ENCODE results near the gene OR2AT4.
"Not testable (repeated sequence)": the region's sequence is repeated elsewhere in the genome, so short reads cannot be mapped to it uniquely, and the experiment has no call there.

Gene OR2AT4

DNA sequence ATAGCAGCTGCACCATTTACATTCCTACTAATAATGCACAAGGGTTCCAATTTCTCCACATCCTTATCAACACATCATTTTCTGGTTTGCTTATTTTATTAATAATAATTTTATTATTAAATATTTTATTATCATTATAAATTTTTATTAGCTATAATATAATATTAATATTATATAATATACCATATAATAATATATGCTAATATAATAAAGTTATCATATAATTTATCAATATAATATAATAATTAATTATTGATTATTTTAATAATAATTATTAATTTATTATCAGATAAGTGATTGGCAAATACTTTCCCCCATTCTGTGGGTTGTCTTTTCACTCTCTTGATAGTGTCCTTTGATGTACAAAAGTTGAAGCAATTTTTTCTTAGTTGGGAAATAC is 27.7 kb downstream of the OR2AT4 start:
- DNase-seq (ENCODE audit: low read depth, low spot score), result no peak

- no peak for DNase-seq (ENCODE audit: low read depth, low spot score)
Observed at GRCh38 chr11:75068559-75068958, 28.1 kb downstream of the OR2AT4 start.

GRCh38 chr11:75066061-75066460 is 30.6 kb downstream of the OR2AT4 start:
- no peak for DNase-seq (ENCODE audit: low read depth, low spot score)

GRCh38 chr11:75063741-75064314 is 32.8 kb downstream of the OR2AT4 start:
- no peak for DNase-seq (ENCODE audit: low read depth, low spot score)

DNA sequence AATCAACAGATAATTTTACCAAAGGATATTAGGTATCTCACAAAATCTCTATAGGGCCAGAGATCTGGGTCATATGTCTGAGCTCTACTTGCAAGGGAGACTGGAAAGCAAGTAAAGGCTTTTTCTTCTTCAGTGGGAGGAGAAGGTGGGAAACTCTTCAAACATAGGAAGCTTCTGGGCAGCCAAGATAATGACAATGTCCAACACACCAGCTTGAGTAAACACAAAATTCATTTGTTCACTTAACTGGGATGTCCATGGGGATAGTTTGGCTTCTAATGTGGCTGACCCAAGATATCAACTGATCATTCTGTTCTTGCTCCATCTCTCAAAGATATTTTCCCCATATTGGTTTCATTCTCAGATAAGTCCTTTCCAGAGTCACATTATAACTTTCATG is 37.4 kb downstream of the OR2AT4 start:
- DNase-seq (ENCODE audit: low read depth, low spot score), result no peak

DNA sequence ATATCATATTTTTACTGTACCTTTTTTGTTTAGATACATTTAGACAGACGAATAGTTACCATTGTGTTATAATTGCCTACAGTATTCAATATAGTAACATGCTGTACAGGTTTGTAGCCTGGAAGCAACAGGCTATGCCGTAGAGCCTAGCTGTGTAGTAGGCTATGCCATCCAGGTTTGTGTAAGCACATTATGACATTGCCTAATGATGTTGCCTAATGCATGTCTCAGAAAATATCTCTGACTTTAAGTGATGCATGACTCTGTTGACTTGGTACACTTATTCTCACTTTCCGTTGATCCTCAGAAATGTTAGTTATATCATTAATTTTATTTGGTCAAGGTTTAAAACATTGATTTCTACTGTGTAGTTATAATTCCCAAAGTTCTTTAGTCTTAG is 39.9 kb downstream of the OR2AT4 start:
- no peak for DNase-seq (ENCODE audit: low read depth, low spot score)

DNA sequence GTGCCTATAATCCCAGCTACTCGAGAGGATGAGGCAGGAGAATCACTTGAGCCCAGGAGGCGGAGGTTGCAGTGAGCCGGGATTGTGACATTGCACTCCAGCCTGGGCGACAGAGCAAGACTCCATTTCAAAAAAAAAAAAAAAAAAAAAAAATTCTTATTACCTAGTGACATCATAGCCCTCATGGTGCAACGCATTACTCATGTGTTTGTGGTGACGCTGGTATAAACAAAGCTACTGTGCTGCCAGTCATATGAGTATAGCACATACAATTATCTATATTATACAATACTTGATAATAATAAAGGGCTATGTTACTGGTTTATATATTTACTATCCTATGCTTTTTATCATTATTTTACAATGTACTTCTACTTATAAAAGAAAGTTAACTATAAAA is 41.2 kb downstream of the OR2AT4 start:
- no peak for DNase-seq (ENCODE audit: low read depth, low spot score)

DNA sequence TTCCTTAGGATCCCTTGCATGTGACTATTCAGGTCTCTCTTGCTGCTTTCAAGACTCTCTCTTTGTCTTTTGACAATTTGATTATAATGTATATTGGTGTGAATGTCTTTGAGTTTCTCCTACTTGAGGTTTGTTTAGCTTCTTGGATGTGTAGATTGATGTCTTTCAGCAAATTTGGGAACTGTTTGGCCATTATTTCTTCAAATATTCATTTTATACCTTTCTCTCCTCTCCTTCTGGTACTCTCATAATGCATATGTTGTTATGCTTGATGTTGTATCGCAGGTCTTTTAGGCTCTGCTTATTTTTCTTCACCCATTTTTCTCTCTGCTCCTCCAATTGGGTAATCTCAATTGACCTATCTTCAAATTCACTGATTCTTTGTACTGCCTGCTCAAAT is 44.2 kb downstream of the OR2AT4 start:
- no peak for DNase-seq (ENCODE audit: low read depth, low spot score)

- DNase-seq (ENCODE audit: low read depth, low spot score), result no peak
Observed at GRCh38 chr11:75051043-75051442, 45.6 kb downstream of the OR2AT4 start.

DNA sequence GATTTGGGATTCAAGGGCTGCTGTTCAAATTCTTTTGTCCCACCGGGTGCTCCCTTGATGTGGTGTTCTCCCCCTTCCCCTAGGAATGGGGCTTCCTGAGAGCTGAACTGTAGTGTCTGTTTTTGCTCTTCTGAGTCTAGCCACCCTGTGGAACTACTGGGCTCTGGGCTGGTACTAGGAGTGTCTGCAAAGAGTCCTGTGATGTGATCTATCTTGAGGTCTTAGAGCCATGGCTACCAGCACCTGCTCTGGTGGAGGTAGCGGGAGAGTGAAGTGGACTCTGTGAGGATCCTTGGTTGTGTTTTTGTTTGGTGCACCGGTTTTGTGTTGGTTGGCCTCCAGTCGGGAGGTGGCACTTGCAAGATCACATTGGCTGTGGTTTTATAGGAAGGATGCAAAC is 46.2 kb downstream of the OR2AT4 start:
- no peak for DNase-seq (ENCODE audit: low read depth, low spot score)

DNA sequence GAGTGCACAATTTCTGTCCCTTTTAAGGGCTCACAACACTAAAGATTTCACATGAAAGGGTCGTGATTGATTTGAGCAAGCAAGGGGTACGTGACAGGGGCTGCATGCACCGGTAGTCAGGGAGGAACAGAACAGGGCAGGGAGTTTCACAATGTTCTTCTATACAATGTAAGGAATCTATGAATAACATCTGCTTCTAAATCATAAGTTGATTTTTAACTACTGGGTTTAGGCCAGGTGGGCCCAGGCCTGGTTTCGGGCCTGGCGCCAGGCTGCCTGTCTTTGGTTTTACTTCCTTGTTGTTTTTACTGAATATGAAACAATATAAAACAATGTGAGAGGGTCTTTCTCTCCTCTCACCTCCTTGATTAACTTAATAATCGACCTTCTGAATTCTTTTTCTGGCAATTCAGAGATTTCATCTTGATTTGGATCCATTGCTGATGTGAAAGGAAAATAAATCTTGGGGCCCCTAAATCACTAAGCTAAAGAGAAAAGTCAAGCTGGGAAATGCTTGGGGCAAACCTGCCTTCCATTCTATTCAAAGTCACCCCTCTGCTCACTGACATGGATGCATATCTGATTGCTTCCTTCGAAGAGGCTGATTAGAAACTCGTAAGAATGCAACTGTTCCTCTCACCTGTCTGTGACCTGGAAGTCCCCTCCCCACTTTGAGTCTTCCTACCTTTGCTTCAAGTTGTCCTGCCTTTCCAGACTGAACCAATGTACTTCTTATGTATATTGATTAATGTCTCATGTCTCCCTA is 47.0 kb downstream of the OR2AT4 start:
- not testable (repeated sequence) for DNase-seq (ENCODE audit: low read depth, low spot score)

GRCh38 chr11:75047191-75047590 is 49.5 kb downstream of the OR2AT4 start:
- DNase-seq (ENCODE audit: low read depth, low spot score), result no peak

- DNase-seq (ENCODE audit: low read depth, low spot score), result not testable (repeated sequence)
Observed at GRCh38 chr11:75046668-75047067, 50.0 kb downstream of the OR2AT4 start.

- peak; percentile 51 for DNase-seq (ENCODE audit: low read depth, low spot score)
Observed at GRCh38 chr11:75044381-75045170, 52.1 kb downstream of the OR2AT4 start.

GRCh38 chr11:75041821-75042220 is 54.9 kb downstream of the OR2AT4 start:
- not testable (repeated sequence) for DNase-seq (ENCODE audit: low read depth, low spot score)

DNA sequence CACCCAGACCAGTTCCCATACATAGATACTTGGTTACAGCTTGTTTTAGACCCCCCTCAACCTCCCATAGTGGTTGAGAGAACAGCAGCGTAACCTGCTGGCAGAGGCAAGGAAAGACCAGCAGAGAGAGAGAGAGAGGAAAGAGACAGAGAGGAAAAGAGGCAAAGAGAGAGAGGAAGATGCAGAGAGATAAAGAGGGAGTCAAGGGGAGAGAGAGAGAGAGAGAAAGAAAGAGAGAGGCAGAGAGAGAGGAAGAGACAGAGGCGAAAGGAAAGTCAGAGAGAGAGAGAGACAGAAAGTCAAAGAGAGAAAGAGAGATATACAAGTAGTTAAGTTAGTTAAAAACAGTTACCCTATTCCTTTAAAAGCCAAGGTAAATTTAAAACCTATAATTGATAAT is 55.4 kb downstream of the OR2AT4 start:
- DNase-seq (ENCODE audit: low read depth, low spot score), result no peak

DNA sequence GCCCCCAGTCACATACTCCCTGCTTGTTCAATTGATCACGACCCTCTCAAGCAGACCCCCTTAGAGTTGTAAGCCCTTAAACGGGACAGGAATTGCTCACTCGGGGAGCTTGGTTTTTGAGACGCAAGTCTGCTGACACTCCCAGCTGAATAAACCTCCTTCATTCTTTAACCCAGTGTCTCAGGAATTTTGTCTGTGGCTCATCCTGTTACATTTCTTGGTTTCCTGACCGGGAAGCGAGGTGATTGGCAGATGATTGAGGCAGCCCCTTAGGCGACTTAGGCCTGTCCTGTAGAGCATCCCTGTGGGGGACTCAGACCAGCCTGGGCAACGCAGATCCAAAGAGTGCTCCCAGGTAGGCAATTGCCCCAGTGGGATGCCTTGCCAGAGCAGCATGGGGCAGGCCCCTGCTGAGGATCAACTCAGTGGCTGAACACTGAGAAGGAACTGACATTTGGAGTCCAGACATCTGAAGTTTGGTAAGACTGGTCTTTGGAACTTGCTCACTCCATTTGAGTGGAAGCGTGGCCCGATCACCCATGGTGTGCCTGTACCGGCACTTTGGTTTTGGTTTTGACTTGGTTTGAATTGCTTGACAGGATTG is 56.4 kb downstream of the OR2AT4 start:
- peak; percentile 6 for DNase-seq (ENCODE audit: low read depth, low spot score)

DNA sequence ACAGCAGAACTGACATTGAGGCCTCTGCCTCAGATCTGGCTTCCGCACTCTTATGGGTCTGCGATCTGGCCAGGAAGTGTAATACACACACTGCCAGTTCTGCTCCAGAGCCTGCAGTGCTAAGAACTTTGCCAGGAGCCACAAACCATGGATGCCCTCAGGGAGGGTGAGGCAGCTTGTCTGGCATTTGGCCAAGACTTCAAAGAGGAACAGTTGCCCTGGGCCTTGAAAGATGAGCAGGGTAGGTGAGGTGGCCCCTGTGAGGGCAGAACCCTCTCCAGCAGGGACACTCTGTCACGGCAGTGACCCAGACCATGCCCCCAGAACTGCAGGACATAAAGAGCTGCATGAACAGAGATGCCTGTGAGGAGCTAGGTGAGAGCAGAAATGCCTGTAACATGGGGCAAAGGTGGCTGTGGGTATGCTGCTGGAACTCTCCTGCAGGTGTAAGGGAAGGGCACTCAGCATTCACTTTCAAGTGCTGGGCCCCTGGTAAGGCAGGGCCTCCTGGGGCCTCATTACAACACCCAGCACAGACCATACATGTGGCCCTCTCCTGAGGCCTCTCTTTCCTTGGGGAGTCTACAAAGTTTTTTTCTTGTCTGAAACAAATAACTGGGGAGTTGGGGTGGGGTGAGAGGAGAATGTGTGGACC is 60.6 kb downstream of the OR2AT4 start:
- DNase-seq (ENCODE audit: low read depth, low spot score), result peak; percentile 66

- no peak for DNase-seq (ENCODE audit: low read depth, low spot score)
Observed at GRCh38 chr11:75035256-75035655, 61.4 kb downstream of the OR2AT4 start.

DNA sequence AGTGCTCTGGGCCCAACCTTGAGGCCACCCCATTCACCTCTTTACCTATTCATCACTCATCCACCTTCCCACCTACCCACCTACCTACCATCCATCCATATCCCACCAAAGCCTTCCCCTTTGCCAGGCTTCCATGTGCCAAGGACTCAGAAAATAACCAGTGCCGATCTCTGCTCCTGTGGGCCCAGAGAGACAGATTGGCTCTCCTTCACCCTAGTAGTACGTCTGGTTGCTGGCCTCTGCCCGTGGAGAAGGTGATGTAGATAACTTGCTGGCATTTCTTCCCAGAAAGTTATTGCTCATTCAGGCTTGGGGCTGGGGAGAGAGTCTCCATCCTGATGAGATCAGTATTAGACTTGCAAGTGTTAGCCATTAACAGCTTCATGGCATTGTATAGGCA is 62.8 kb downstream of the OR2AT4 start:
- DNase-seq (ENCODE audit: low read depth, low spot score), result no peak

- DNase-seq (ENCODE audit: low read depth, low spot score), result no peak
Observed at GRCh38 chr11:75032550-75032935, 64.1 kb downstream of the OR2AT4 start.

Data from ELF-1 (cell line).